Hematopoietic multipotent progenitor cell treated with erythropoietin and hydrocortisone succinate and interleukin-3 and kit ligand, for 4 days (in vitro differentiated cells): ENCODE data around the gene ZC3H13.
A peak's percentile ranks its signal among the peaks of the same experiment; 100 is the strongest.

Source experiments
- DNase-seq: peaks from one replicate; pipeline ENCODE4 v3.0.0-alpha.2; 2015

The ZC3H13 gene, protein sequence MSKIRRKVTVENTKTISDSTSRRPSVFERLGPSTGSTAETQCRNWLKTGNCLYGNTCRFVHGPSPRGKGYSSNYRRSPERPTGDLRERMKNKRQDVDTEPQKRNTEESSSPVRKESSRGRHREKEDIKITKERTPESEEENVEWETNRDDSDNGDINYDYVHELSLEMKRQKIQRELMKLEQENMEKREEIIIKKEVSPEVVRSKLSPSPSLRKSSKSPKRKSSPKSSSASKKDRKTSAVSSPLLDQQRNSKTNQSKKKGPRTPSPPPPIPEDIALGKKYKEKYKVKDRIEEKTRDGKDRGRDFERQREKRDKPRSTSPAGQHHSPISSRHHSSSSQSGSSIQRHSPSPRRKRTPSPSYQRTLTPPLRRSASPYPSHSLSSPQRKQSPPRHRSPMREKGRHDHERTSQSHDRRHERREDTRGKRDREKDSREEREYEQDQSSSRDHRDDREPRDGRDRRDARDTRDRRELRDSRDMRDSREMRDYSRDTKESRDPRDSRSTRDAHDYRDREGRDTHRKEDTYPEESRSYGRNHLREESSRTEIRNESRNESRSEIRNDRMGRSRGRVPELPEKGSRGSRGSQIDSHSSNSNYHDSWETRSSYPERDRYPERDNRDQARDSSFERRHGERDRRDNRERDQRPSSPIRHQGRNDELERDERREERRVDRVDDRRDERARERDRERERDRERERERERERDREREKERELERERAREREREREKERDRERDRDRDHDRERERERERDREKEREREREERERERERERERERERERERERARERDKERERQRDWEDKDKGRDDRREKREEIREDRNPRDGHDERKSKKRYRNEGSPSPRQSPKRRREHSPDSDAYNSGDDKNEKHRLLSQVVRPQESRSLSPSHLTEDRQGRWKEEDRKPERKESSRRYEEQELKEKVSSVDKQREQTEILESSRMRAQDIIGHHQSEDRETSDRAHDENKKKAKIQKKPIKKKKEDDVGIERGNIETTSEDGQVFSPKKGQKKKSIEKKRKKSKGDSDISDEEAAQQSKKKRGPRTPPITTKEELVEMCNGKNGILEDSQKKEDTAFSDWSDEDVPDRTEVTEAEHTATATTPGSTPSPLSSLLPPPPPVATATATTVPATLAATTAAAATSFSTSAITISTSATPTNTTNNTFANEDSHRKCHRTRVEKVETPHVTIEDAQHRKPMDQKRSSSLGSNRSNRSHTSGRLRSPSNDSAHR (N-terminal part only)

DNA sequence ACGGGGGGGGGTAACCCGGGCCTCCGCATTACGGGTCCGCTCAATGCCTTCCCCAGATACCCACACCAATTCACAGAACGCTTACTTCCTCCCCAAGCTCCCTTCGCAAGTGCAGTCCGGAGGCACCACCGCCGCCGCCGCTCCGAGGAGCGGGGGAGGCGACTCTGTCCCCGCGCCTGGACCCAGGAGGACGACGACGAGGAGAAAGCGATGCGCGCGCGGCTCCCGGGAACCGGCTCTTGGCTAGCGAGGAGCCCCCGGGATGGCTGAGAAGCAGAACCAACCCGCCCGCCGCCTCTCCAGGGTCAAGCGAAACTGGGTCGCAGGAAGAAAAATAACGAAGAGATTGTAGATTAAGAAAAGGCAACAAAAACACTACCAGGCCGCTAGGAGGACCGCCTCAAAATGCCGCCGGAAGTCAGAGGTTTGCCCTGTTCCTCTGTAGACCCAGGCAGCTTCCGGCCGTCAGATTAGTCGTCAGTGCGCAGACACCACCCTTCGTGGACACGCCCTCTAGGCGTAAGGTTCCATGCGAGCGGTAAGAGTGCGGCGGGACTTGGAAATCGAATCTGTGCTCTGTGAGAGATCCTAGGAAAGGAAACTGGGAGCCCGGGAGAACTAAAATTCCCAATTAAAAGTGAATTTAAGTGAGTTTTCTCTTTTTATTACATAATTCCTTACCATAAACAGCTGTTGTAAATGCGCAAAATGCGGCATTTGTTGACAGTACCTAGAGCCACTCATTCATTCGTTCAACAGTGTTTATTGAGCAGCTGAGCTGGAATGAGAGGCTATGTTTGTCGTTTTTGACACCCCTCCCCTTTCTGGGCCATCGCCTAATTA is at the start of gene ZC3H13:
ZC3H13 (minus strand) TSS at position 428 of the 843 bp plus-strand sequence. CDS start 7,239 bp downstream, outside the sequence.
- DNase-seq, result peak; percentile 99

DNA sequence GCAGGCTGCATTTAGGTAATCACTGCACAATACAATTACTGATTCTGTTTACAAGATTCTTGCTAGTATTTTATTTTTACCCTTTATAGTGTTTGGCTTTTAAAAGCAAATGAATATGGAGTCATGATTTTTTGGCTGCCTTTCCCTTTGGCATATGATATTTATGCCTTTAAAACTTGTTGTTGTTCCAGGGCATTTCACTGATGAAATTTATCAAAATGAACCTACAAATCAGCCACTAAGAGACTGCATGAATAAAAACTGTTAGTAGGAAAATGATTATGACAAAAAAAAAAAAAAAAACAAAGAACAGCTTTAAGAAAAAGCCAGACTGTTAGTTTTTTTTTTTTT is 49.7 kb upstream of the ZC3H13 start:
- DNase-seq, result no peak

DNA sequence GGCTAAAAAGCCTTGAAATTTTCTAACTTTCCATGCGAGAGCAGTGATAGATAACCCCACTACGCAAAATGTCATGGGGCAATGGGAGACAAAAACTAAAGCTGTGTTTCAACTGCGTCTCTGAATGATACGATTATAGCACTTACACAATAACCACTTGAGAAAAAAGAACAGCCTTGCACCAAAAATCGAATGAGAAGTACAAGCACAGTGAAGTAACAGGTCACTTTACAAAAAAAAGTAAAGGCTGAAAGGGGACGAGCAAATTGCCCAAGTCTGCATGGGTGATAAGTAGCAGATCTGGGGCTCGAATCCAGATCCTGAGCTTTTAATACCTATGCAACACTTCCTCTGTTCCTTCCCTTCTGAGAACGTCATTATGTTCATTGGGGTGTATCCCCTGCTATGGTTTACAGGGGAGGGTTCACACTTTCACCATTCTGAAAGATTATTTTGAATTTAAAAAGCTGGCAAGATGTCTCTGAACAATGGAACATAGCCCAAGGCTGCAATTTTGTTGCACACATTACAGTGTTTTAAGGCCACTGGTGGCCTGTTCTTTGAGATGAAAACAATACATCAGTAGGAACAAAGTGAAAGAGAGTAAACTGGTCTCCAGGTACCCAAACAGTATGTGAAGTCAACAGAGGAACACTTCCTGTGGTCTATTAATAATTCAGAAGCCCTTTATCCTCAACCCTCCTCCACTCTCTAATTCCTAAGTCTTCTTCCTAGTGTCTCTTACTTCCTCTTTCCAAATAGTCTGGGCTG is 49.1 kb upstream of the ZC3H13 start:
- DNase-seq, result no peak

DNA sequence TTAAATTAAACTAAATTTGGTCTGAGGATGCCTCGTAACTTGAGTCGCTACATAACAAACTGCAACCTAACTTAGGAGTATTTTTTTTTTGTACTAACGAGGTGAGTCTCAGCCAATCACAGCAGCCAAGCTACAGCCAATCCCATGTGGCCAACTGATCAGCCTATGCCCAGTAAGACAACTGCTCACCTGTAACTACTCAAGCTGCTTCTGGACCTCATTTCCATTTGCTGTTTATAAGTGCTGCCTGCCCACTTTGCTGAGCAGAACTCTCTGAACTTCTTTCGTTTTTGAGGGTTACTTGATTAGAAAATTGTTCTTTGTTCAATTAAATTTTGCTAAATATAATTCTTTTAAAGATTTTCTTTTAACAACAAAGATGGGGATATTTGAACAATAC is 48.5 kb upstream of the ZC3H13 start:
- DNase-seq, result no peak

DNA sequence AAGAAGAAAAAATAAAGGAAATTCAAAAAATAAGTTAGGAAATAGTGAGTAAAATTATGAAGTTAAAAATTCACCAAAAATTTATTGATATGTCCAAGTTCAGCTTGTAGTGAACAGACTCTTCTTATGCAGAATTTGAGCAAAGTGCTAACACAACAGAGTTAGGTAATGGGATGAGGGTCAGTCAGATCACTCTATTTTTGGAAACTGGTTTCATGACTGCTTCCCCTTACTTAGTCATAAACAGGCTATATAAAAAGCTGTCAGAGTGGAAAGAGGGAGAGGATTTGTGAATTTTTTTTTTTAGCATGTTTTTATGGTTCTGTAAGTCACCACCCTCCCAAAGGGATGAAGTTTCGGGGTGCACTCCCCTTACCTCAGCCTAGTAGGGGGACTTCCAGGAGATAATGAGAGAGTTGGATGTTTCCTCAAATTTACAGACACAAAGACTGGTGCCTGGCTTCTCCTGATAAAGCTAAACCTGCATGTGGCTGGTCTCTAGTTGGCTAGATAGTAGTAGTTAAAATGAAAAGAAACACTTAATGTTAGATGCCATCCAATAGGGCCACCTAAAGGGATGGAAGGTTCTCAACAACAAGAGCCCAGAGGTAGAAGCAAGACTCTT is 47.8 kb upstream of the ZC3H13 start:
- DNase-seq, result peak; percentile 79

DNA sequence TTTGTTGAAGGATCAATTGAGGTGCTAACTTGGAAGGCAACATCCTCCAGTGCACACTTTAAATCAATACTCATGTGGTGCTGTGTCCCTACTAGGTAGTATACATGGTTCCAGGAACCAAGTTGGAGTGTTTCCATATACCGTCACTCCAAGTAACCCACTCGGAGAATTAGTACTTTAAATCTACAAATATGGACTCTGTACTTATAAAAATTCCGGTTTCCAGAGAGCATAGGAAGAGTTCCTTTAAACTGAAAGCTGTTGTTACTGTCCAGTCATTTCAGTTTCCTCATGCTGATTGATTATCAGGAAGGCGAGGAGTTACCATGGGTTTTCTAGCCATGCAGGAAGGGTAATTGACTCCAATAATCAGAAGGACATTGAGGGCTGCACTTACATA is 45.1 kb upstream of the ZC3H13 start:
- DNase-seq, result no peak

DNA sequence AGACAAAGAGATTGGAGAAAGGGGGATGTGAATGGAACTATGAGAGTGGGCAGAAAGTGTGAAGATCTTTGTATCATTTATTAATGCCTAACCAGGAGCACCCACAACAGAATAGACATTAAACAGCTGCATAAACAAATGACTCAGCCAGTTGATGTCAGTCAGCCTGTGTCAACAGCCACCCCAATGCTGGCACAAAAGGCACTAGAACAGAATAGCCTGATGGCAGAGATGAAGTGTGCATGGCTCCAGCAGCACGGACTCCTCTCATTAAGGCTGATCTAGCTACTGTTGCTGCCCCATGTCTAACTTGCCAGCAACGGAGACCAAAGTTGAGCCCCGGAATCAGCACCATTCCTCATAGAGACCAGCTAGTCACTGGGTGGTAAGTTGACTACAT is 44.5 kb upstream of the ZC3H13 start:
- no peak for DNase-seq

DNA sequence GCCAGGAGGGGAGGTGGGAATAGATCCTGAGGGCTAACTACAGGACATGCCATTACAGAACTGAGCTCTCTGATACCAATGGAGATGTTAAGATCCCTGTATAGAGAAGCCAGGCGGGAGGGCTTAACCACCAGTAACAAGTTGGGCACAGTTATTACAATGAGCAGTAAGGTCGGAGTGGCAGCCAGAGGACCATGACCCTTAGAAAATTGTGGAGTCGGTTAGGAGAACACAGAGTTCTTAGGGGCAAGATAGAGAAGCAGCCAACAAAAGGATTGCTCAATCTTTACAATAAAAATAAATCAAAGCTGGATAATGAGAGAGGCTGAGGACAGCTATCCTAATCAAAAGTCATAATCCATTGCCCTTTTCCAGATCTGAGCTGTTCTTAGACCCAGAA is 41.9 kb upstream of the ZC3H13 start:
- no peak for DNase-seq

DNA sequence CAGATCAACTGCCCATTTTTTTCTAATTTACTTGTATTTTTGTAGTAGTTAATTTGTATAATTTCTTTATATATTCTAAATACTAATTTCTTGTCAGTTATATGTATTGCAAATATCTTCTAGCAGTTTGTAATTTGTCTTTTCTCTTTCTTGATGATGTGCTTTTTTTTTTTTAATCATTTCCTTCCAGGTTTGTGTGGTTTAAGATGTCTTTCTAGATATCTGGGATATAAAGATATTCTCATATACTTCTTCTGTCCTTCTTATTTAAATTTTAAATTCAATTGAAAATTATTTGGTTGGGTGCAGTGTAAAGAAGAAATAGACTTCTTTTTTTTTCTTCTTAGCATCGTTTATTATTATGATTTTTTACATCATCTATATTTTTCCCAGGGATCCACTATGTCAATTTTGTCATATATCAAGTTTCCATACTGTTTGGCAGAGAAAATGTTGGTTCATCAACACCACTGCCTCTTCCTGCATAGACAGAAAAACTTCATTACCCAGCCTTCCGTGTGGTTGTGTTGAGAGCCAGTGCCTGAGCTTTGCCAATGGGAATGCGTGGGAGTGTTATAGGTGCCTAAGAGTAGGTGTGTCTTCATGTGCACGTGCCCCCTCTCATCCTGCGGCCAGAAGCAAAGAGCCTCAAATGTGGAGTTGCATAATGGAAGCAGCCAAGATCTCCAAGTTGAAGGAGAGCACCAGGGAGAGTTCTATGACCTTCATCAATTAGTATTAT is 36.4 kb upstream of the ZC3H13 start:
- DNase-seq, result peak; percentile 72

DNA sequence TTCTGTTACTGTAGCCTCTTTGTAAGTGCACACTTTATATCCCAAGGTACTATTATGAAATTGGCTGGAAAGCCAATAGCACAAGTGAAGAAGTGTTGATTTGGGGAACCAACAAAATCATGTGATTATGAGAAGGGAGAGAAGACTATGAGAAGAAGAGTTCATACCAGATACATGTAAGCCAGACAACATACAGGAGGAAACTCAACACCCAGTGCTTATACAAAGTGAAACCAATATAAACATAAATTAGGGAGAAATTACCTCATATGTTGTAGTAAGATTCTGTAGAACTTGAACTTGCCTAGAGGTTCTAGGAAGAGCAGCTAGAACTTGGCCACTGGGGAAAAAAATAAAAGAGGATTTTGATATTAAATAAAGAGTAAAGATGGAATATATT is 34.9 kb upstream of the ZC3H13 start:
- no peak for DNase-seq

DNA sequence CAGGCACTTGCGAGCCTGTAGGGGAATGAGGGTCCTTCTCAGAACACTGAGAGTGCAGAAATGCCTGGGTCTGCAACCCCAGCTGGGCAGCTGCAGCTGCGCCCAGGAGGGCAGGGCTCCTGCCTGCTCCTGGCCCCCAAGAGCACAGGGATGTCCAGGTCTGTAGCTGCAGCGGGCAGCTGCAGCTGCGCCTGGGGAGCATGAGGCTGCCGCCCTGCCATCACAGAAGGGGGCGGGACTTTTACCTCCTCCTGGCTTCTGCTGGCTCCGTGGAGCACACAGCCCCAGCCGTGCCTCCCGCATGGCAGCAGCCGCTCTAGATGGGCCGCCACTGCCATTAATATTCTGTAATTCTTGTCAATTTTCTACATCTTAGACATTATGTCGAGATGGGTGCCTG is 34.4 kb upstream of the ZC3H13 start:
- DNase-seq, result no peak

DNA sequence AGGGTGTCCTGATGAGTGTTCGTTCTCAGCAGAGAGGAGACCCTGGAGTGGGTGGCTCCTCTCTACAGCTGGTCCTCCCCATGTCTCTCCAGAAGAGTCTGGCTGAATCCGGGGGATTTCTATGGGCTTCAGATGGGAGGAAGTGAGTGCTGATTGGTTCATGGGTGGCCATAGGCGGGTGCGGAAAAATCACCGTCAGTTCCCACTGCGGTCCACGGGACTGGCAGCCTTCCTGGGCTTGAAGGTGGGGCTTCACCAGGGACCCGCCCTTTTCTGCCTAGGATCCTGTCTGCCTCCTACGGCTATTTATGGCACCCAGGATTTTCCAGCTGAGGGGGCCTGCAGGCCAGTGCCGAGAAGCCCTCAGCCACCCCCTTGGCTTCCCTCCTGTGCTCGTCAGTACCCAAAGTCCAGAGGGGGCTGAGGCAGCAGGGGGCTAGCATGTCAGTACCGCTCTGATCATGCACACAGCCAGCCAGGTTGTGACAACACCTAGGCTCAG is 33.9 kb upstream of the ZC3H13 start:
- no peak for DNase-seq

DNA sequence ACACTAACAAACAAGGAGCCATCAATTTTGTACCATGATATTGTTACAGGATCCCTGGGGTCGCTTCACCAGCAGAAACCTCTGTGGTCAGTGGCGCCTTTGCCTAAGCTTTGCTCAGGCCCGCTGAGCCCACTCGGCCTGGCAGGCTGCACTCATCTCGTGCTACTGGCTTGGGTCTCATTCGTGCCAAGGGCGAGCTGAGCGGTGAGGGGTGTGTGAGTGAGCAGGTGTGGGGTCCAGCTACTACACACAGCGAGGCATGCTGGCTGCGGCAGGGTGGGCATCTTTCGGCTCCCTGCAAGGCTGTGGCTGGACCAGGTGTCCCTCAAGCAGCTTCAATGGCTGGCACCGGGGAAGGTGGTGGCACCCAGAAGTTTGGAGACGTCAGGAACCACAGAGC is 33.2 kb upstream of the ZC3H13 start:
- DNase-seq, result no peak

DNA sequence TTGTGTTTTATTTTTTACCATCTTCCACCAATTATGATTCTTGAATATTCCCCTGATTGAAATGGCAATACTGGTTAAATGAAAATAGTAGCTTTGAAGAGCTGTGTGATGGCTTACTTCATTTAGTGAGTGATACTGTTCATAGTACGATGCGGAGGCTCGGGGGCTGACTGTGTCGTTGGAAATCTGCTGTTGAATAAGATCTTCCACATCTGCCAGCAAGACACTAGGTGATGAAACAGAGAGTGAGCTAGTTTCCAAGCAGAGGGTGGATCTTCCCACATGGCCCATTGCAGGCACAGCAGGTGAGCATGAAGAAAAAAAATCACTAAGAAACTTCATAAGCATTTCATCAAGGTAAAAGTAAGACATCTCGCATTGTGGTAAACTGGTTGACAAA is 29.8 kb upstream of the ZC3H13 start:
- DNase-seq, result no peak

DNA sequence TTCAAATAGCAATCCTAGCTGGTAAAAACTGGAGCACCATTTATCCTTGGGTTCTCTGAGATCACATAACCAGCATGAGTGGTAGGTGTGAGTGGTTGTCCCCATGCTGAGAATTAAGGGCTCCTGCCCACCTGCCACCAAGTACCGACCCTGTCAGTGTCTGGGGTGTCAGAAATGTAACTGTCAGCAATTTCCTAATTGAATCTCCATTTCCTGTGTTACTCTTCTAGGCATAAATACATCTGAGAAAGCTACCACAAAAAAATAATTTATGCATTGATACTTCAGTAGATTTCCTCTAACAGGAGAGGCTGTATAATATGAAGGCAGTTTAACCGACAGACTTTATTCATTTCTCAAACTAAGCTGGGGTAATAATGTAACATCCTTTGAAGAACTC is 27.2 kb upstream of the ZC3H13 start:
- DNase-seq, result no peak

DNA sequence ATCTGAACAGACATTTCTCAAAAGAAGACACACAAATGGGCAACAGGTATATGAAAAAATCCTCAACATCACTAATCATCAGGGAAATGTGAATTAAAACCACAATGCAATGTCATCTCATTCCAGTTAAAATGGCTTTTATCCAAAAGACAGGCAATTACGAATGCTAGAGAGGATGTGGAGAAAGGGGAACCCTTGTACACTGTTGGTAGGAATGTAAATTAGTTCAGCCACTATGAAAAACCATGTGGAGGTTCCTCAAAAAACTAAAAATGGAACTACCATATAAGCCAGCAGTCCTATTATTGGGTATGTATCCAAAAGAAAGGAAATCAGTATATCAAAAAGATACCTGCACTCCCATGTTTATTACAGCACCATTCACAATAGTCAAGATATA is 24.7 kb upstream of the ZC3H13 start:
- DNase-seq, result no peak

DNA sequence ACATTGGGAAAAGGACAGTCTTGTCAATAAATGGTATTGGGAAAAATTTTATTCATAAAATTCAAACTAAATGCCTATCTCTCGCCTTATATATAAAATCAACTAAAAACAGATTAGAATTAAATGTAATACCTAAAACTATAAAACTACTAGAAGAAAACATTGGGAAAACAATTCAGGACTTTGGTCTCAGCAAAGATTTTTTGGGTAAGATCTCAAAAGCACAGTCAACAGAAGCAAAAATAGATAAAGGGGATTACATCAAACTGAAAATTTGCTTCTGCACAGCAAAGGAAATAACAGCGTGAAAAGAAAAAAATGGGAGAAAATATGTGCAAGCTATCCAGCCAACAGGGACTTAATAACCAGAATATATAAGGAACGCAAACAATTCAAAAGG is 24.3 kb upstream of the ZC3H13 start:
- no peak for DNase-seq

DNA sequence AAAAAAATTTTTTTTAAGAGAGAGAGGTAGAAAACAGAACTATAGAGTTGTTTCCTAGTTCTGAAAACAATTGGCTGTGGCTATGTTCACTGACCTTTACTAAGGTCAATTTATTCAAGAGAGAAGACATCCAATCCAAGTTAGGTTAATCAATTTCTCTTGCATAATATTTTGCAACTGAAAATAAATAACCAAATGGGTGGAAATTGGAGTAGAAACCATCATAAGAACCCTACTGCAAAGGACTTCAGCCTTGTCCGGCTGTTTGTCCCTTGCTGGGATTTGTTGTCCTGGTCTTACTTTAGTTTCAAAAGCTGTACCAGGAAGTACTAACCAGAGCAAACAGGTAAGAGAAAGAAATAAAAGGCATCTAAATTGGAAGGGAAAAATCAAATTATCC is 23.3 kb upstream of the ZC3H13 start:
- DNase-seq, result no peak

DNA sequence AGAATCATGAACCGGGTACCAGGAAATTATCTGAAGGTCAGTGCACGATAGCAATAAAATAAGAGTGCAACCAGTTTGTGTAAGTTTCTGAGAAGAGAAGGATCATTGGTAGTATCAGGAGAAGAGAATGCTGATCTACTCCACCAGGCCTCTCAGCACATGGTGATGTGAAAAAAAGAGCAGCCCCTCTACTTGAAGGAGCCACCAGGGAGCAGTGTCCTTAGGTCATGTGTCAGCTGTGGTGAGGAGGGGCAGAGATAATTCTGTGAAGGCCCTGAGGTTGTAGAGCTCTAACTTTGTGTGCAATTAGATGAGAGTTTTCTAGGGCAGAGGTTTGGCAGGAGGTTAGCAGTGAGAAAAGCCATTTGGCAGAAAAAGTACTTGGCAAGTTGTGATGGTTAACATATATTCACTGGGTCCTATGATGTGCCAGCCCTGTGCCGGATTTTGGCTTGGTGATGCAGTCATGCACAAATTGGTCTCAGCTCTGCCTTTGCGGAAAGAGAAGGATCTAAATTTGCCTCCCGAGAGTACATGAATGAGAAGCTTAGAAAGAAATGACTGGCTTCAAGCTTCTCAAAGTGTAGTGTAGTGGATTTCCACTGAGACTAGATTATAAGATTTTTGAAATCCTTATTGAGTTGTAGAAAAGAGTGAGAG is 19.2 kb upstream of the ZC3H13 start:
- peak; percentile 75 for DNase-seq

DNA sequence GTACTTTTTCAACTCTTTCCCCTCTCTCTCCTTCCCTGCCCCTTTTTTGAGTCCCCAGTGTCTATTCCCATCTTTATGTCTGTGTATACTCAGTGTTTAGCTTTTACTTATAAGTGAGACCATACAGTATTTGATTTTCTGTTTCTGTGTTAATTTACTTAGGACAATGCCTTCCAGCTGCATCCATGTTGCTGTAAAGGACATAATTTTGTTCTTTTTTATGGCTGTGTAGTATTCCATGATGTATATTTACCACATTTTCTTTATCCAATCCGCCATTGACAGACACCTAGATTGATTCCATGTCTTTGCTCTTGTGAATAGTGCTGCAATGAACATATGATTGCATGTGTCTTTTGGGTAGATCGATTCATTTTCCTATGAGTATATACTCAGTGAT is 10.7 kb upstream of the ZC3H13 start:
- no peak for DNase-seq
